ENCODE measurements around the gene PRKAB1. TPM values are rescaled to one million over a fixed set of nuclear protein-coding genes. Genes with fewer than 3 reads are reported as not detected.
A peak's percentile ranks its signal among the peaks of the same experiment; 100 is the strongest.

The PRKAB1 gene
- total and polyA plus RNA-seq, 9 of the 15 experiments (the other 6 are each of a cell fraction or from before 2014, with no cell fraction given) = 32.6 to 94.2 (median 63.8) TPM

- TF ChIP-seq GTF2B (IDR thresholded peaks at IDR 0.05; ENCODE audit: extremely low read depth, insufficient read length) (peak; percentile 11), PHF20 (IDR thresholded peaks at IDR 0.05; ENCODE audit: partially characterized antibody) (peak; percentile 76), MITF (IDR thresholded peaks at IDR 0.05) (0 out of 2 replicates have a peak, but pooled peaks have one; percentile 6), ZNF518B (CRISPR knock-in tag; IDR thresholded peaks at IDR 0.05) (no peak), LARP7 (IDR thresholded peaks at IDR 0.05) (0 out of 2 replicates have a peak, but pooled peaks have one; percentile 23), SREBF1 (IDR thresholded peaks at IDR 0.05; ENCODE audit: borderline replicate concordance, low read depth, low read length) (no peak), RAD21 (CRISPR knock-in tag; conservative IDR thresholded peaks at IDR 0.05 in 1 of 2, IDR thresholded peaks at IDR 0.05 in 1 of 2) (peak; percentile 61 to 73), NR2C1 (IDR thresholded peaks at IDR 0.05) (peak; percentile 83), NR2C1 (tag; IDR thresholded peaks at IDR 0.05) (peak; percentile 88), KDM1A (IDR thresholded peaks at IDR 0.05) (no peak), SLC30A9 (CRISPR knock-in tag; IDR thresholded peaks at IDR 0.05) (no peak), RB1 (IDR thresholded peaks at IDR 0.05; ENCODE audit: low read depth) (peak; percentile 79), ZNF586 (CRISPR knock-in tag; conservative IDR thresholded peaks at IDR 0.05) (no peak), CXXC5 (CRISPR knock-in tag; IDR thresholded peaks at IDR 0.05) (peak; percentile 97), CBX2 (IDR thresholded peaks at IDR 0.05; ENCODE audit: insufficient read depth, low read length, poor library complexity, severe bottlenecking) (no peak)
- TF ChIP-seq, protein P1, sequence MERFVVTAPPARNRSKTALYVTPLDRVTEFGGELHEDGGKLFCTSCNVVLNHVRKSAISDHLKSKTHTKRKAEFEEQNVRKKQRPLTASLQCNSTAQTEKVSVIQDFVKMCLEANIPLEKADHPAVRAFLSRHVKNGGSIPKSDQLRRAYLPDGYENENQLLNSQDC (CRISPR knock-in tag; IDR thresholded peaks at IDR 0.05) = no peak
- TF ChIP-seq, protein P2, sequence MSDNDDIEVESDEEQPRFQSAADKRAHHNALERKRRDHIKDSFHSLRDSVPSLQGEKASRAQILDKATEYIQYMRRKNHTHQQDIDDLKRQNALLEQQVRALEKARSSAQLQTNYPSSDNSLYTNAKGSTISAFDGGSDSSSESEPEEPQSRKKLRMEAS (CRISPR knock-in tag; IDR thresholded peaks at IDR 0.05) = peak; percentile 81
These were observed at the start of gene PRKAB1 (continued) for GRCh38 chr12:119667577-119668323.

Data from K562 (cell line).